Keratinocyte (primary cell): ENCODE measurements around the gene AIRE.

ENCODE experiments used
- EZH2 ChIP-seq: IDR thresholded peaks from one replicate; pipeline ENCODE4 v1.6.1; 2012; ENCODE audit warnings: inconsistent platforms, mild to moderate bottlenecking, low read length, moderate library complexity
- TF ChIP-seq, protein P1 (sequence below), 3 experiments: IDR thresholded peaks in 1 of 3; conservative IDR thresholded peaks in 1 of 3; optimal IDR thresholded peaks in 1 of 3; 2 replicates in 2 of 3; 3 replicates in 1 of 3; pipeline versions ENCODE3 to v1.5.1; 2011; ENCODE audit warnings: low read length in 3 of 3, mild to moderate bottlenecking in 3 of 3, moderate library complexity in 2 of 3, control low read depth in 1 of 3, inconsistent platforms in 1 of 3; ENCODE audit not compliant: insufficient read depth in 2 of 3; ENCODE audit errors: extremely low read depth in 1 of 3

DNA sequence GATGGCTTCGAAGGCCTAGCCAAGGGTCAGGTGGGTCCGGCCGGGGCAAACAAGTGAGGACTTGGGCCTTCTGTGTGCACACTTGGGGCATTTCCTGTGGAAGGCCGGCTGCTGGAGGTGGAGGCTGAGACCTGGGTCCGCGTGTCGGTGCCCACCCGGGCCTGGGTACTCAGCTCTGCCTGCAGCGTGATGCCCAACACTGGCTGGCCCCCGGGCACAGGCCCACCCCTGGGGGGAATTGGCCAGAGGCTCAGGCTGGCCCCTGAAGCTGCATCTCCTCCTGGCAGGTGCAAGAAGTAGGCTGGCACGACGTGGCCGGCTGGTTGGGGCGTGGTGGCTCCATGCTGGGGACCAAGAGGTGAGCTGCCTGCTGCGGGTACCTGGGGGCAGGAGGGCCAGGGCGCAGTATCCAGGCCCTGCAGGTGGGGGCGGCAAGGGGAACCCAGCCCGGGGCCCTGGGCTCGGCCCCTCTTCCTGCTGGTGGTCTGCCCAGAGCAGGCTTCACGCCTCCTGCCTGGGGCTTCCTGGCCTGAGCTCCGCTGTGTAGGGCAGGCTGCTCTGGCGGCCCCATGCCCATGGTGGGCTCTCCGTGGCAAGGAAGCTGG is 36.3 kb downstream of the AIRE start:
- no peak for TF ChIP-seq EZH2
- TF ChIP-seq, protein P1, sequence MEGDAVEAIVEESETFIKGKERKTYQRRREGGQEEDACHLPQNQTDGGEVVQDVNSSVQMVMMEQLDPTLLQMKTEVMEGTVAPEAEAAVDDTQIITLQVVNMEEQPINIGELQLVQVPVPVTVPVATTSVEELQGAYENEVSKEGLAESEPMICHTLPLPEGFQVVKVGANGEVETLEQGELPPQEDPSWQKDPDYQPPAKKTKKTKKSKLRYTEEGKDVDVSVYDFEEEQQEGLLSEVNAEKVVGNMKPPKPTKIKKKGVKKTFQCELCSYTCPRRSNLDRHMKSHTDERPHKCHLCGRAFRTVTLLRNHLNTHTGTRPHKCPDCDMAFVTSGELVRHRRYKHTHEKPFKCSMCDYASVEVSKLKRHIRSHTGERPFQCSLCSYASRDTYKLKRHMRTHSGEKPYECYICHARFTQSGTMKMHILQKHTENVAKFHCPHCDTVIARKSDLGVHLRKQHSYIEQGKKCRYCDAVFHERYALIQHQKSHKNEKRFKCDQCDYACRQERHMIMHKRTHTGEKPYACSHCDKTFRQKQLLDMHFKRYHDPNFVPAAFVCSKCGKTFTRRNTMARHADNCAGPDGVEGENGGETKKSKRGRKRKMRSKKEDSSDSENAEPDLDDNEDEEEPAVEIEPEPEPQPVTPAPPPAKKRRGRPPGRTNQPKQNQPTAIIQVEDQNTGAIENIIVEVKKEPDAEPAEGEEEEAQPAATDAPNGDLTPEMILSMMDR (optimal IDR thresholded peaks at IDR 0.05 in 1 of 3, IDR thresholded peaks at IDR 0.05 in 1 of 3, conservative IDR thresholded peaks at IDR 0.05 in 1 of 3; ENCODE audit: extremely low read depth in 1 of 3, insufficient read depth in 2 of 3, low read length in 3 of 3) = no peak
